Adipocyte (in vitro differentiated cells): ENCODE measurements around the gene ROPN1B.
"Not testable (repeated sequence)": the region's sequence is repeated elsewhere in the genome, so short reads cannot be mapped to it uniquely, and the experiment has no call there.

Experiments
- DNase-seq: peaks from one replicate; pipeline ENCODE4 v3.0.0-alpha.2; 2015; ENCODE audit warnings: low read depth
- H3K27me3 ChIP-seq: replicated peaks from 2 replicates; pipeline ENCODE4 v1.7.0; 2013; ENCODE audit warnings: mild to moderate bottlenecking, low read length, moderate library complexity; ENCODE audit not compliant: control insufficient read depth, insufficient read depth
- H3K36me3 ChIP-seq: 2 replicates; pipeline ENCODE4 v1.7.0; 2013; ENCODE audit warnings: low read length, mild to moderate bottlenecking, moderate library complexity; ENCODE audit not compliant: control insufficient read depth, insufficient read depth, severe bottlenecking
- H3K4me1 ChIP-seq: 2 replicates; pipeline ENCODE4 v1.7.0; 2013; ENCODE audit warnings: mild to moderate bottlenecking, low read length, moderate library complexity; ENCODE audit not compliant: control insufficient read depth, insufficient read depth
- H3K4me3 ChIP-seq: 2 replicates; pipeline ENCODE4 v1.7.0; 2013; ENCODE audit warnings: mild to moderate bottlenecking, low read length, moderate library complexity
- H3K9ac ChIP-seq: 2 replicates; pipeline ENCODE4 v1.7.0; 2013; ENCODE audit warnings: mild to moderate bottlenecking, low read length, moderate library complexity
- H3K9me3 ChIP-seq: 2 replicates; pipeline ENCODE4 v1.7.0; 2013; ENCODE audit warnings: mild to moderate bottlenecking, low read length, moderate library complexity; ENCODE audit not compliant: control insufficient read depth

ROPN1B gene

DNA sequence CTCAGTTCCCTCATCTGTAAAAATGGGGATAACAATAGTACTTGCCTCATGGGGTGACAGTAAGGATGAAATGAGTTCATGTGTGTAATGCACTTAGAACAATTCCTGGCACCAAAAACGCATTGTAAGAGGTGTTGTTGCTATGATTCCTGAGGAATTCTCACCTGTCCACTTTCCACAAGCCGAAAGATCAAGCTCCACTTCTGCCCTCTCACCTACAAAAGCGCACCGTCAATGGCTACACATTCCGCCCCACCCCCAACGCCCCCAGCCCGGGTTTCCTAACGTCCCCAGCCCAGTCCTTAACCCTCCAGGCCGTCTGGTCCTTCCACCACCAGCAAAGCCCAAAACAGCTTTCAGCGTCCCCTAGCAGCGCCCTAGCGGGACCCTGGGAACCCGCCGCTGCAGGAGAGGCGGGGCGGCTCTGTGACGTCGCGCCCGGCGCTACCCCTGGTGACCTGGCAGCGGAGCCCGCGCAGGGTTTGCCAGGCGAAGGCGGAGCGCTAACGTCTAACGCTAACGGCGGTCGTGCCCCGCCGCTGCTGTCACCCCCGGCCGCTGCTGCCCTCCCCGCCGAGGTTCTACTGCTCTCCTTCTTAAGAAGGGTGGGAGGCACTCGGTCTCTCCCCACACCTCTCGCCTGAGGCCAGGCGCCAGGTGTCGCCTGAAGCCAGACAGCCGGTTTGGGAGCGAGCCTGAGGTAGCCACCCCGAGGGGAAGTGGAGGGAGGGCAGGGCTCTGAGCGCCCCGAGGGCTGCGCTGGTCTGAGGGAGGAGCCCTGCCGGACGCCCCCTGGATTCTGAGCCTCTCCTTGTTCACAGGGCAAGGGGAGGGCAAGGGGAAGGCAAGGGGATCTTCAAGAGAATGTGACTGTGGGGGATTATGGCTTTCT is at the start of gene ROPN1B:
Gene ROPN1B (plus strand): TSS at position 478 of the 892 bp plus-strand sequence. CDS start 2,877 bp downstream, outside the sequence.
- Histone ChIP-seq H3K9me3 (peaks cover 11% of the 10 kb centered on the region), H3K27me3 (peaks cover 38% of the 10 kb centered on the region)
- not testable (repeated sequence) for H3K4me3 ChIP-seq, H3K36me3 ChIP-seq, H3K4me1 ChIP-seq, H3K9ac ChIP-seq, DNase-seq

DNA sequence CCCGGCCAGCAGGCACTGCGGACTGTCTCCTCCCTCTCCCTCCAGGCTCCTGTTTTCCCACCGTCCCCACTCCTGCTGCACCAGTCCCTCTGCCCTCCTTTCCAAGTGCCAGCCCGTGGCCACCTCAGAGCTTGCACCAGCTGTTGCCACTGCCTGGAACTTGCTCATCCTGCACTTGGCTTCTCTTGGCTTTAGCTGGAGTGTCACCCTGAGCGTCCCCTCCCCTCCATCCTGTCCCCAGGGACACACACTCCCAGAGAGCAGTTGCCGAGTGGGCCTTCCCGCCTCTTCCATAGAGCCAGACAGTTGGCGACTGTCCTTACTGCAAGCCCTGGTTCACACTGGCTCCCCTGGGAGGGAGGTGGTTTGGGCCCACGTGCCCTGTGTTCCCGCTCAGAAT is 48.8 kb upstream of the ROPN1B start:
- H3K4me3 ChIP-seq, H3K36me3 ChIP-seq, H3K9ac ChIP-seq, H3K9me3 ChIP-seq, DNase-seq, H3K4me1 ChIP-seq, H3K27me3 ChIP-seq: not testable (repeated sequence)

DNA sequence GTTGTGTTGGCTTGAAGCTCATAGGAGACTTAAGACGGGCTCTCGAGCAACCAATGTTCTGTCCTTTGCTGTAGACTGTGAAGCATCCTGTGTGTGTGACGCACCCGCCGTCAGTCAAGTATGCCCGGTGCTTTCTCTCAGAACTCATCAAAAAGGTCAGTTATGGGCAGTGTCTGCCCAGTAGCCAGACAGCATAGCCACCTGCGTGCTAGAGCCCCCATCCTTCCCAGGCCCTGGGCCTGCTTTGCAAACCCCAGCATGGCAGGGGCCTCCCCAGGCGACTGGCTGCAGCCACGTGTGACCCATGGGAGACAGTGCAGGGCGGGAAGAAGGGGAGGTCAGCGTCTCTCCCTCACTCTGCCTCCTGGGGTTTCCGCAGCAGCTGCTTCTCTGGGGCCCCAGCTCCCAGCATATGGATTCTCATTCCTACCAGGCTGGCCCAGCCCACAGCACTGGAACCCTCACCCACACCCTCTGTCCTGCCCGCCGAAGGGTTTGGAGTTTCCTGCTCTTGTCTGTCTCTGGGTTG is 48.2 kb upstream of the ROPN1B start:
- H3K27me3 ChIP-seq, H3K4me3 ChIP-seq, H3K36me3 ChIP-seq, DNase-seq, H3K9ac ChIP-seq, H3K4me1 ChIP-seq, H3K9me3 ChIP-seq: not testable (repeated sequence)

DNA sequence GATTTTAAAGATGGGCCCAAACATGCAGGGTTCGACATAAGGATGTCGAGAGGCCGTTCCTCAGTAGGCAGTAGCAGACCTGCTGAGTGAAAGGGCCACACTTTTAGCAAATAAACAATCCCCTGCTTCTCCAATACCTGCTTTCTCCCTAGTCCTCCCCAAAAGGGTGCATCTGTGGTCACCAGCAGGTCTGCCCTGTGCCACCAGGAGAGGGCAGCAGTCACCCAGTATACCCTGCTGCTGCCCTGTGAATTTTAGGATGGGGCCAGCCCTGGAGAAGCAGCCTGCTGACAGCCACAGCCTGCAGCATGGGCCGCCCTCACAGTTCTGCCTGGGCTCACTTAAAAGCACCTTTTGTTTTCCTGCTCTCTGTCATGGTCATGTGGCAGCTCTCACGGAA is 47.3 kb upstream of the ROPN1B start:
- H3K4me1 ChIP-seq, H3K9ac ChIP-seq, H3K9me3 ChIP-seq, H3K4me3 ChIP-seq, H3K27me3 ChIP-seq, H3K36me3 ChIP-seq: not testable (repeated sequence)
- peak; percentile 64 for DNase-seq

DNA sequence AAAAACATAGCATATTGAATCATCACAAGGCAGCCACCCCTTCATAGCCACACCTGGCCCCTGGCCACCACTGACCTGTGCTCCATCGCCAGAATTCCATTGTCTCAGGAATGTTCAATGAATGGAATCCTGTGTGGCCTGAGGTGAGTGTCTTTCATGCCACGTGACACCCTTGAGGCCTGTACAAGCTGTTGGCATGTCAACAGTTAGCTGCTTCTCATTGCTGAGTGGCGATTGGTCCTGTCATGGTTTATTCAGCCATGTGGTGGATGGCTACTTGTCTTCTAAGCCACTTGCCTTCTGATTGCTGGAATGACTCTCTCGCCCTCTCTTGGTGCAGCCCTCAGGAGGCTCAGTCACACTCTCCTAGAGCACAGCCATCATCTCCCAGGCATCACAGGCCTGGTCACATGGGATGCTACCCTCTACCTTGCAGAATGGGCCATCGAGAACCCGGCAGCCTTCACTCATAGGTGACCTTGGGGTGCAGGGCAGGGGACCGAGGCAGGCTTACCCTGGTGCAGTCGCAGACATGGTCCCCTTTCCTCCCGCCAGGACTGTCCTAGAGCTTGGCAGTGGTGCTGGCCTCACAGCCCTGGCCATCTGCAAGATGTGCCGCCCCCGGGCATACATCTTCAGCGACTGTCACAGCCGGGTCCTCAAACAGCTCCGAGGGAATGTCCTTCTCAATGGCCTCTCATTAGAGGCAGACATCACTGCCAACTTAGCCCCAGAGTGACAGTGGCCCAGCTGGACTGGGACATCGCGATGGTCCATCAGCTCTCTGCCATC is 45.5 kb upstream of the ROPN1B start:
- not testable (repeated sequence) for H3K27me3 ChIP-seq, DNase-seq, H3K36me3 ChIP-seq, H3K4me1 ChIP-seq, H3K9me3 ChIP-seq, H3K4me3 ChIP-seq, H3K9ac ChIP-seq

DNA sequence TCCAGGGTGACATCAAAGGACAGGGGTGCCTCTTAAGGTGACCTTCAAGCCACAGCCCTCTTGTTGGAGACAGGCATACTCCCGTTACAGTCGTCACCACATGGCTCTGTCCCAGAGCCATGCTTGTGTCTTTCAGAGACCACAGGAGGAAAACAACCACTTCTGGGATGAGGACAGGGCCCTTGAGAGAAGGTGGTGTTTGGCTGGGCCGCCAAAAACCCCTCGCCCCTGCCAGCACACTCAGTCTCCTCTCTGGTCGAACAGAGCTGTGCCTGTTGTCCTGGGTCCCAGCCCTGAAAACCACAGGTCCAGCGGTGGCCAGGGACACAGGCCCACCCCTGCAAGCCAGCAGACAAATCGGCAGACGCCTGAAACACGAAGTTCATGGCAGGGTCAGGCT is 44.7 kb upstream of the ROPN1B start:
- not testable (repeated sequence) for H3K4me1 ChIP-seq, H3K9me3 ChIP-seq, DNase-seq, H3K27me3 ChIP-seq, H3K36me3 ChIP-seq, H3K9ac ChIP-seq, H3K4me3 ChIP-seq

DNA sequence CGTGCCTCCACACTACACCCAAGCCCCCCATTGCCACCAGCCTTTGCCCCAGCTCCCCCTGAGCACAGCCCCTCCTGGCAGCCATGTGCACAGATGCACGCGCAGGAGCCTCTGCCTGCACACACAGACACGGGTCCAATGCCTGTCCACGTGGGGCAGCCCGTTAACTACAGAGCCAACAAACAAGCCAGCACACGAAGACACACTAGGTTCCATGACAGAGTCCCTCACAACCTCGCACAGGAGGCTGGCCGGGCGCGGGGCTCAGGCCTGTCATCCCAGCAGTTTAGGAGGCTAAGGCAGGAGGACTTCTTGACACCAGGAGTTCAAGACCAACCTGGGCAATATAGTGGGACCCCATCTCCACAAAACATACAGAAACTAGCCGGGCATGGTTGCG is 43.3 kb upstream of the ROPN1B start:
- not testable (repeated sequence) for H3K9ac ChIP-seq, H3K4me1 ChIP-seq, DNase-seq, H3K9me3 ChIP-seq, H3K27me3 ChIP-seq, H3K4me3 ChIP-seq, H3K36me3 ChIP-seq

DNA sequence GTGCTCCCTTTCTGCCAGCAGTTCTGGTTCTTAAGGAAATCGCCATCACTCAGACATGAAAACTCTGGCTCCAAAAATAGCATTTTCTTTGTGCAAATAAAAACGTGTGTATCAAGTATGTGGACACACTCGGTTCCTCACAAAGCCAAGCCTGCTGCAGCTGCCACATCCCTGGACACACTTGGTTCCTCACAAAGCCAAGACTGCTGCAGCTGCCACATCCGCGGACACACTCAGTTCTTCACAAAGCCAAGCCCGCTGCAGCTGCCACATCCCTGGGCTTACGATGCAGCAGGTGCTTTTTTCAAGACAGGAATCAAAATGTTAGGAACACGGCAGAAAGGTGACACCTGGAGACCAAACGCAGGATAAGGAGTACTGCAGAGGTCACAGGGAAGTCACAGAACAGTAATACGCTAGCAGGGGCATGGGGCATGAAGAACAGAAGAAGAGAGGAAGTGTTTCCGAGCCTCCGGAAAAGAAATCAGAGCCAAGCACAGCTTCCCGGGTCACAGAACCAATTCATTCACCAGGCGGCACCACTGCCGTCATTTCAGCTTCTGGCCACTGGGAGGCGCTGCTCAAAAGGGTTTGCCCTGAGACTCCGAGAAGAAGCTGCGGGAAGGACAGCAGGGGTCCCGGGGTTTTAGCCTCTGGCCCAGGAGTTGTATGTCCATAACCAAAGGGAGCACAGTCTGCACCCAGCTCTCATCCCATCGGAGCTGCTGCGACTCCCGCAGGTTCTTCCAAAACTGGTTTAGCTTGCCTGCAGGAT is 40.0 kb upstream of the ROPN1B start:
- H3K4me1 ChIP-seq, H3K36me3 ChIP-seq, H3K4me3 ChIP-seq, H3K9me3 ChIP-seq, H3K27me3 ChIP-seq, H3K9ac ChIP-seq: not testable (repeated sequence)
- DNase-seq = peak; percentile 31

DNA sequence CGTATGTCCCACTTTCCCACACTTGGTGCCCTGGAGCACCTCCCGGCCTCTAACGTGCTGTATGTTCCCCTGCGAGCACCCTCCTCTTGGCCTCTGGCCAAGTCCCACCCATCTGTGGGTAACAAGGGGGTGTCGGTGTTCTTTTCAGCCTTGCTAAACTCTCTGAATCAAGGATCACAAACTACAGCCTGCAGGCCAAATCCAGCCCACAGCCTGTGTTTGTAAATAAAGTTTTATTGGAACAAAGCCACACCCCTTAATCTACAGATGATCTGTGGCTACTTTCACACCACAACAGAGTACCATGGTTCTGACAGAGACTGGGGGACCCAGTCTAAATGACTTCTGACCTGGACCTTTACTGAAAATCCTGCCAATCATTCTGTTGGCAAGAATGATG is 39.2 kb upstream of the ROPN1B start:
- not testable (repeated sequence) for H3K9ac ChIP-seq, H3K9me3 ChIP-seq, H3K4me3 ChIP-seq, H3K27me3 ChIP-seq, H3K36me3 ChIP-seq, DNase-seq, H3K4me1 ChIP-seq

DNA sequence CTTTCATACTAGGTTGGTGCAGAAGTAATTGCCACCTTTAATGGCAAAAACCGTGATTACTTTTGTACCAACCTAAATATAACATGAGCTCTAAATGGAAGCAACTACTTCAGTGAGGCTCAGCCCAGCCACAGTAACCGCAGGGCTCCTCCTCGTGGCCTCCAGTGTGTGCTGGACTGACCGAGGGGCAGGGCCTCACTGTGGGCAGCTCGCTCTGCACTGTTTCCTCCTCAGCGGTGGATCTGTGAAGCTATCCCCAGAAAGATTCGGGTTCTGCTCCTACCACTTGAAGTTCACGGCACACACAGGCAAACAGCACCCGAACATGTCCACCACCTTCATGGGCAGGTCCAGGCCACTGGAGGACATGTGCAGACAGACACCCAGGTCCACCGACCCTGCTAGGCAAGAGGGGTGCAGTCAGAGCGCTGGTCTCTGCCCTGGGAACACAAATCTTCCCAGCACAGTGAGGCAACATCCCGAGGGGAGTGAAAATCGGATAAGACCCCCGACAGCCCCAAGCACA is 37.6 kb upstream of the ROPN1B start:
- H3K9me3 ChIP-seq, DNase-seq, H3K27me3 ChIP-seq, H3K36me3 ChIP-seq, H3K4me3 ChIP-seq, H3K4me1 ChIP-seq, H3K9ac ChIP-seq: not testable (repeated sequence)
